DMS 273 (cell line): ENCODE data around the gene ITPR1.
"Not testable (repeated sequence)": the region's sequence is repeated elsewhere in the genome, so short reads cannot be mapped to it uniquely, and the experiment has no call there.

ENCODE experiments used
- DNase-seq: peaks from one replicate; lab custom pipeline; 2025; ENCODE audit not compliant: unreplicated experiment; lab: John Stamatoyannopoulos, UW

Gene ITPR1

DNA sequence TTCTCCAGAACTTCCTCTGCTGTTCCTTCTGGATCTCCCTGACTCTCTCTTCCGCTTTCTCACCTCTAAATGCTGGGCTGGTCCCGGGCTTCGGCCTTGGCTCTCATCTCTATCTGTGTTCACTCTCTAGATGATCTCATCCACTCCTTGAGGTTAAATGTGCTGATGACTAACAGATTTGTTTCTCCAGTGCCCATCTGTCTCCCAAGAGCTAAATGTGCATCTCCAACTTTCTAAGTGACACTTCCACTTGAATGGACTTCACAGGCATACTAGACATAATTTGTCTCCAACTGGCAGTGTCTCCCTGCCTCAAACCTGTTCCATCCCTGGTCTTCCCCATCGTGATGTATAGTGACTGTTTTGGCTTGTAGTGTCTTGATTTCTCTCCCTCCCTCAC is 95.3 kb downstream of the ITPR1 start:
- DNase-seq, result peak; percentile 73

DNA sequence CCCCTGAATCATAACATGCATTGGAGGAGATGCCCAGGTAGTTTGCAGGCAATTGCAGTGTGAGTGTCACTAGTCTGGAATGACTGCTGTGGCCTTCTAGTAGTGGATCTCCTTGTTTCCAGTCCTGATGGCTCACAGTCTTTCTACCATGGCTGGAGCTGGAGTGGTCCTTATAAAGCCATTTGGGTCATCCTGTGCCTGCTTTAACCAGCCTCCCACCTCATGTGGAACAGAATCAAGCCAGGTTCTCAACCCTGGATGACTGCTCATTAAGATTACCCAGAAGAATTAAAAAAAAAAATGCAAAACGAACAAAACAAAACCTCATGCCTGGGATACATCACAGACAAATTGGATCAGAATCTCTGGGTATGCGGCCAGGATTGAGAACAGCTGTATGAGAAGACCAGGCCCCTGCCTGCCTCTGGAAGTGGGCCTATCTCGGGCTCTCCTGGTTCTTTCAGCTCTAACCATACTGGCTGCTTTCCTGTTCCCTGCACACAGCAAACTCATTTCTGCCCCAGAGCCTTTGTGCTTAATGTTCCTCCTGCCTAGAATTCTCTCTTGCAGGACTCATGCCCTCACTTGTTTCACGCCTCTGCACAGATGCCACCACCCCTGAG is 96.4 kb downstream of the ITPR1 start:
- no peak for DNase-seq

DNA sequence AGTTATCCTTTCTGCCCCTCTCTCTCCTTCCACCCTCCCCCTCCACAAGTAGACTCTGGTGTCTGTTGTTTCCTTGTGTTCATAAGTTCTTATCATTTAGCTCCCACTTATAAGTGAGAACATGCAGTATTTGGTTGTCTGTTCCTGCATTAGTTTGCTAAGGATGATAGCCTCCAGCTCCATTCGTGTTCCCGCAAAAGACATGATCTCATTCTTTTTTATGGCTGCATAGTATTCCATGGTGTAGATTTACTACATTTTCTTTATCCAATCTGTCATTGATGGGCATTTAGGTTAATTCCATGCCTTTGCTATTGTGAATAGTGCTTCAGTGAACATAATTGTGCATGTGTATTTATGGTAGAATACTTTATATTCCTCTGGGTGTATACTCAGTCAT is 97.7 kb downstream of the ITPR1 start:
- DNase-seq, result not testable (repeated sequence)

GRCh38 chr3:4591669-4592068 is 98.5 kb downstream of the ITPR1 start:
- no peak for DNase-seq

GRCh38 chr3:4593014-4593413 is 99.9 kb downstream of the ITPR1 start:
- no peak for DNase-seq

DNA sequence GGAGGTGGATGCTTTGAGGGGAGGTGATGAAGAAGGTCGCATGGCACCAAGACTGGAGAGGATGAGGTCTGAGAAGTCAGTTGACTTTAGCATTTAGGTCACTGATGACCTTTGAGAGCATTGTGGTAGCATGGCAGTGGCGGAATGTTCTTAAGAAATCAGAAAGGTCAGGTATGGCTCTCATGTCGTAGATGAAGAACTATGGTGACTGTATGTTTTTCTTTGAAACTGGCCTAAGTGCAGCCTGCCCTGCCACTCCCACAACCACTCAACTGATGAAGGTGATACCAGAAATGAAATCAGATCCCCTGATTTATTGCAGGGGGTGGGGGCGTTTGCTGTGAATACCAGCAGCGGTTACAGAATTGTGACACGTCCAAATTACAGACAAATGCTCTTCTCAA is 102.6 kb downstream of the ITPR1 start:
- no peak for DNase-seq

DNA sequence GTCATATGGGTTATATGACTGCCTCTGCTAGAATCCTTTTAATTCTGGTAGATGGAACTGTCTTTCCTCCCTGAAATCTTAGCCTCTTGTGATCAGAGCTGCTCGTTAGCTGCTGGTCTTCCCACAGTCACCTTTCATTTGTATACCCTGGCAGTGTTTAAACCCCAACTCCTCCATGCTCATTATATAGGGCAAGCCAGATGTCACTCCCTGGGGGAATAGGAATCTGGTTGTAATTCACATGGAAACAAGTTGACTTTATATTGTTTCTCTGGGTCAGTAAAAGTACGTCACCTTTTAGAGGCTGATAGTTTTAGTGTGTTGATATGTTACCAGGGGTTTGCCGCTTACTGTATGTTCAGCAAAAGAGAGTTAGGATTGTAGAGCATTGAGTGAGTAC is 103.5 kb downstream of the ITPR1 start:
- peak; percentile 48 for DNase-seq

GRCh38 chr3:4597208-4597985 is 104.2 kb downstream of the ITPR1 start:
- peak; percentile 40 for DNase-seq

DNA sequence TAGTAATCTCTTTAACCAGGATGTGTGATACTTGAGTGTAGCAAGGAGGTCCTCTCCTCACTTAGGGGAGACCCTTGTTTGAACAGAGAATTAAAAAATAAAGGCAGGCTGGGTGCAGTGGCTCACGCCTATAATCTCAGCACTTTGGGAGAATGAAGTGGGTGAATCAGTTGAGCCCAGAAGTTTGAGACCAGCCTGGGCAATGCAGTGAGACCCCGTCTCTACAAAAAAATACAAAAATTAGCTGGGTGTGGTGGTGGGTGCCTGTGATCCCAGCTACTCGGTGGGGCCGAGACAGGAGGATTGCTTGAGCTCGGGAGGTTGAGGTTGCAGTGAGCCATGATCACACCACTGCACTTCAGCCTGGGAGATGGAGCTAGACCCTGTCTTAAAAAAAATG is 105.1 kb downstream of the ITPR1 start:
- not testable (repeated sequence) for DNase-seq

- DNase-seq, result no peak
Measured at GRCh38 chr3:4599612-4600011, 106.5 kb downstream of the ITPR1 start.

- DNase-seq, result no peak
Measured at GRCh38 chr3:4600493-4600892, 107.3 kb downstream of the ITPR1 start.

GRCh38 chr3:4601892-4602291 is 108.7 kb downstream of the ITPR1 start:
- DNase-seq, result no peak

GRCh38 chr3:4604693-4605092 is 111.5 kb downstream of the ITPR1 start:
- no peak for DNase-seq

DNA sequence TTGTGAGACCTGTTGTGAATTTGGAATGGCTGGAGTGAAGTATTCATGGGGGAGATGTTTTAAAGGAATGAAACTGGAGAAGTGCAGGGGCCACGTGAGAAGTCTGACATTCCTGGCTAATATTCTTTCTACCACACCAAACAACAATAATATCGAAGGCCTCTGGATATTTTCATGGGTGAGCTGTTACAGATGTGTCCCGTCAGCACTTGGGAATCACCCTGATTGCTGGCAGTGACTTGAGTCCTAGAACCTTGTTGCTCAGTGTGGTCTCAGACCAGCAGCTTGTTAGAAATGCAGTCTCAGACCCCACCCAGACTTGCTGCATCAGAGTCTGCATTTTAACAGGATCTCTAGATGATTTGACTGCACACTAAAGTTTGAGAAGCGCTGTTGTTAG is 113.8 kb downstream of the ITPR1 start:
- no peak for DNase-seq

- DNase-seq, result no peak
Measured at GRCh38 chr3:4613366-4613765, 120.2 kb downstream of the ITPR1 start.

DNA sequence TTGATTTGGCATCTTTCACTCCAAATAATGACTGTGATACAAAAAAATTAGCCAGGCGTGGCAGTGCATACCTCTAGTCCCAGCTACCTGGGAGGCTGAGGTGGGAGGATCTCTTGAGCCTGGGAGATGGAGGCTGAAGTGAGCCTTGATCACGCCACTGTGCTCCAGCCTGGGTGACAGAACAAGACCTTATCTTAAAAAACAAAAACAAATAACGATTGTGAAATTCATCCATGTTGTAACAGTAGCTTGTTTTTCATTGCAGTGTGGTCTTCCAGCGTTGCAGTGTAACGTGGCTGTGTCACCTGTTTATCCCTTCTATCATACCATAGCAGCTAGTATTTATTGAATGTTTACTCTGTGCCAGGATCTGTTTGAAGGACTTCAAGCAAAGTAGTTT is 120.9 kb downstream of the ITPR1 start:
- DNase-seq, result no peak

GRCh38 chr3:4614927-4615326 is 121.8 kb downstream of the ITPR1 start:
- DNase-seq, result no peak

DNA sequence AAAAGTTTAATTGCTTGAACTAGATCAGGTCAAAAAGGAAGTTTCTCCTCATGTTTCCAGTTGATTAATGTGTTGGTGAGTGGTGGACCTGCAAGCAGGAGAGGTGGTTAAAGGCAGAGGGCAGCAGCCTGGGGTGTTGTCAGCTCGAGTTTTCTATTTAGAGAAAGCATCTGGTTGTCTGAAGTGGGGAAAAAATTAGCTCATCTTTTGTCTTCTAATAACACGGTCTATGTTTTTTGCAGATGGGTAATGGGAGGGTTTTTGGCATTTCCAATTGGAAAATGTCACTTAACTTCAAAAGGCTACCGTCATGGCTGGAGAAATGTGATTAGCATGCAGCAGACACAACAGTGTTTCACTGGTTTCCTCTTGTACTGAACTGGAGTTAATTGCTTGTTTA is 122.6 kb downstream of the ITPR1 start:
- no peak for DNase-seq

DNA sequence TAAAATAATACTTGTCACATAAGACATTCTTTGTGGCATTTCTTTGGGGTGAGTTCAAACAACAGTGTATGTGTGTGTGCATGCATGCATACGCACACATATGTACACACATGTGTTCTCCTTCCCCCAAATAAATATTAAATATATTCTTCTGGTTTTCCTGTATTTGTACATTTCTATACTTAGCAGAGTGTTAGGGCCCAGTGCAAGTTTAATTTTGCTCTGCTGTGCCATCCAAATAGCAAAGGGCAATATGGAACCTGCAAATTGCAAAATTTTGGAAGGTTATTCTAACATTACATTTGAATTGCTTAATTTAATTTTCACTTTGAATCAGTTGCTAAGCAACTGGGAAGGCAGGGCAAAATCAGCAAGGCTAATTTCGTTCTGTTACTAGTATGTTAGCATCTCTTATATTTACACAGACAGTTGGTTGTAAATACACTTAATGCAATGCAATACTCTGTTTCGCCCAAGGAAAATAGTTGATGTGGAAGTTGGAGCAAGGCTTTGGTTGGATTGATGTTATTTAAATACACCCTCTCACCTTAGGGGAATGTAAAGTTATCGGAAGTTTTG is 130.4 kb downstream of the ITPR1 start:
- no peak for DNase-seq

DNA sequence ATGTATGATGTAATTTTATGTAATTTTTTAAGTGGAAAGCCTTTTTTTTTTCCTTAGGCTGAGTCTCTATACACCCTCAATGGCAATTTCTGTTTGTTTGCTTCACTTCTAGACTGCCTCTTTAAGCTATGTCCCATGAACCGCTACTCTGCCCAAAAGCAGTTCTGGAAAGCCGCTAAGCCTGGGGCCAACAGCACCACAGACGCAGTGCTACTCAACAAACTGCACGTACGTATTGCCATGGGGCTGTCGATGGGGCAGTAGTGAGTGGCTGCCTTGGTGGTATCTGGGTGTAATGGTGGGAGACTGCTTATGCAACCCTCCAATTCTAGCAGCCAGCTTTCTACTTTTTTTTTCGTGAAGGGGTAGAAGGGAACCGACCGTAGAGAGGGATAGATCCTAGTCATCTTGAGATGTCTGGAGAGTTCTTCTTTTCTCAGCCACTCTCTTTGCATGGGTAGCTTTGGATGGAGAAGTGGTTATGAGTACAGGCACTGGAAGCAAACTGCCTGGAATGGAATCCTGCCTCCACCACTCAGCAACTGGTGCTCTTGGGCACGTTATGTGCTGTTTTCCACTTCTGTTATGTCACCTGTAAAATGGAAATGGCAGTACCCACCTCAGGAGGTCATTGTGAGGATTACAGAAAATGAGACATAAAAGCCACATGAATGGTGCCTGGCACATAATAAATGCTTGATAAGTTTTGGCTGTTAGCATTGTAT is 134.7 kb downstream of the ITPR1 start:
- no peak for DNase-seq

DNA sequence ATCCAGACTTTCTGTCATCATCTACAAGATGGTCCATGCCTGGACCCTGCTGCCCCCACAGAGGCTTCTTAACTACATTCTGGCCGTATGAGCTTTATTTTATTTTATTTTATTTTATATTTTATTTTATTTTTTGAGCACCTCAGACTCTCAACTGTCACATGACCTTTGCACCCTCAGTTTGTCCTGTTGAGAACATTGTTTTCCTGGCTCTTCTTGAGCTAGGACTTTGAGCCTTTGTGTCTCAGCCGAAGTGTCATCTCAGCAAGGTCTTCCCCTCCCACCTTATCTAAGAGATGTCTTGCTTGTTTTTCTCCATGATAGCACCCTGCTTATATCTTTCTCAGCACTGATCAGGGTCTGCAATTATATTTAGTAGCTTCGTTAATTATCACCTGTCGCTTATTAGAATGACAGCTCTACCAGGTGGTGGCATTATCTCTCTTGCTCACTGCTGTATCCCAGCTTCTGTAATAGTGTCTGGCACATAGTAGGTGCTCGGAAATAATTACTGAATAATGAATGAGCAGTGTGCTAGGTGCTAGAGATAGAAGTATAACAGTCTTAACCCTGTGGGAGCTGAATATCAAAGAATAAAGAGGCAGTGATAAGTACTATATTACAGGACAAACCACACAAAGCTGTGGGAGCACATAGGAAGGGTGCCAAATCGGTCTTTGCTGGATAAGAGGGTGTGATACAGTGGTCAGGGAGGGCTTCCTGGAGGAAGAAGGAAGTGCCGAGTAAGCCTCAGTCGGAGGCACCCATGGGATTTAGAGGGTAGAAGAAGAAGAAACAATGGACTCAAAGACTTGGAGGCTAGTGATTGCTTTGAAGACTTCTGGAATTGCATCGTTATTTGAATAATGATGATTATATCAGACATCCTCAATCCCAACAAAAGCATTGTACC is 136.2 kb downstream of the ITPR1 start:
- no peak for DNase-seq
